Type B pancreatic cell (in vitro differentiated cells): ENCODE results near the gene TMSB4Y. TPM values are rescaled to one million over a fixed set of nuclear protein-coding genes. Genes with fewer than 3 reads are reported as not detected.

Experiments used
- DNase-seq: peaks from one replicate; pipeline ENCODE4 v3.0.0; 2021; ENCODE audit warnings: mixed read lengths; ENCODE audit not compliant: unreplicated experiment; ENCODE audit errors: extremely low spot score
- H3K27ac Mint-ChIP-seq: 2 replicates; pipeline ENCODE4 v1.8.0; 2021; ENCODE audit warnings: mild to moderate bottlenecking, mixed read lengths
- H3K27me3 Mint-ChIP-seq: 2 replicates; pipeline ENCODE4 v1.8.0; 2021; ENCODE audit warnings: mixed read lengths
- H3K36me3 Mint-ChIP-seq: 2 replicates; pipeline ENCODE4 v1.8.0; 2021; ENCODE audit warnings: mixed read lengths
- H3K4me1 Mint-ChIP-seq: one replicate; pipeline ENCODE4 v1.8.0; 2021; ENCODE audit warnings: mixed read lengths; ENCODE audit not compliant: unreplicated experiment
- H3K4me3 Mint-ChIP-seq: 2 replicates; pipeline ENCODE4 v1.8.0; 2021; ENCODE audit warnings: mild to moderate bottlenecking, mixed read lengths
- H3K9me3 Mint-ChIP-seq: 2 replicates; pipeline ENCODE4 v1.8.0; 2021; ENCODE audit warnings: mixed read lengths
- total RNA-seq: library from RNA; stranded (reverse); gene quantifications from 2 replicates; pipeline ENCODE4 v1.2.1, GENCODE V29; 2021; ENCODE audit warnings: low replicate concordance
- TF ChIP-seq, protein P1 (sequence below): fragments of 200-600 bp; sonication (generic); conservative IDR thresholded peaks from 2 replicates; pipeline ENCODE4 v1.5.0; 2021; ENCODE audit warnings: antibody characterized with exemption, mild to moderate bottlenecking

The TMSB4Y gene
- total RNA-seq, 1 donor from 2014 or later = not detected

DNA sequence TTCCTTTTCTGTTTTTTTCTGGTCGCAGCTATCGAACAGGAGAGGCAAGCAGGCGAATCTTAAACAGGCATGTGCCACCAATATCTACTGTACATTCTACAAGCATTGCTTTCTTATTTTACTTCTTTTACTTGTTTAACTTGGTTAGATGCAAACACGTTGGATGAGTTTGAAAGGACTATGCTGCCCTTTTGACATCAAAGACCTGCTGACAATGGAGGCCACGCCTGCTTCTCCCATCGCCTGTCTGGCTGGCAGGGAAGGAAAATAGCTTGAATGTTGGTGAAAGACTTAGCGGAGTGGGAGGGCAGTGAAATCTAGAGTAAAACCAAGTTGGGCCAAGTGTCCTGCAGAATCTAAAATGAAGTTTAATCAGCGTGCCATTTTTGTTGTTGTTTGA is 1.5 kb downstream of the TMSB4Y start:
- TF ChIP-seq, protein P1, sequence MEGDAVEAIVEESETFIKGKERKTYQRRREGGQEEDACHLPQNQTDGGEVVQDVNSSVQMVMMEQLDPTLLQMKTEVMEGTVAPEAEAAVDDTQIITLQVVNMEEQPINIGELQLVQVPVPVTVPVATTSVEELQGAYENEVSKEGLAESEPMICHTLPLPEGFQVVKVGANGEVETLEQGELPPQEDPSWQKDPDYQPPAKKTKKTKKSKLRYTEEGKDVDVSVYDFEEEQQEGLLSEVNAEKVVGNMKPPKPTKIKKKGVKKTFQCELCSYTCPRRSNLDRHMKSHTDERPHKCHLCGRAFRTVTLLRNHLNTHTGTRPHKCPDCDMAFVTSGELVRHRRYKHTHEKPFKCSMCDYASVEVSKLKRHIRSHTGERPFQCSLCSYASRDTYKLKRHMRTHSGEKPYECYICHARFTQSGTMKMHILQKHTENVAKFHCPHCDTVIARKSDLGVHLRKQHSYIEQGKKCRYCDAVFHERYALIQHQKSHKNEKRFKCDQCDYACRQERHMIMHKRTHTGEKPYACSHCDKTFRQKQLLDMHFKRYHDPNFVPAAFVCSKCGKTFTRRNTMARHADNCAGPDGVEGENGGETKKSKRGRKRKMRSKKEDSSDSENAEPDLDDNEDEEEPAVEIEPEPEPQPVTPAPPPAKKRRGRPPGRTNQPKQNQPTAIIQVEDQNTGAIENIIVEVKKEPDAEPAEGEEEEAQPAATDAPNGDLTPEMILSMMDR = no peak
- no peaks in the 10 kb centered on the region for H3K36me3 Mint-ChIP-seq
- no peaks in the 10 kb centered on the region for H3K9me3 Mint-ChIP-seq
- no peak overlapping the region for H3K4me3 Mint-ChIP-seq
- no peak for DNase-seq
- H3K27ac Mint-ChIP-seq = no peak overlapping the region
- H3K27me3 Mint-ChIP-seq = no peaks in the 10 kb centered on the region
- no peaks in the 10 kb centered on the region for H3K4me1 Mint-ChIP-seq

DNA sequence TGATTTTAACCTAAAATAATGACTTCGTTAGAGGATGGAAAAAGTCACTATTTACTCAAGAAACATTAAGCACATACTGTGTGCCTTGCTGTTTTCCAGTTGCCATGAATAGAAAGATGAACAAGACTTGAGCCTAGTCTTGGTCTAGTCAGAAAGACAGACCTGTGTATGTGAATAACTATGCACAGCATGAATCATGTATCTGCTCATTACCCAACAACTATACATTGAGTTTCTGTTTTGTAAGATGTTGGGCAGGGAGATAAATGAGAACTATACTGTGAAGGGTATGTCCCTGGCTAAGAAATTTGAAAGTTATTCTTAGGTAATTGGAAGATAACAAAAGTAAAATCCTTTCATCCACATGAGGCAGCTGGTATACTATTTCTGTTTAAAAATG is 4.3 kb downstream of the TMSB4Y start:
- no peaks in the 10 kb centered on the region for H3K4me1 Mint-ChIP-seq

DNA sequence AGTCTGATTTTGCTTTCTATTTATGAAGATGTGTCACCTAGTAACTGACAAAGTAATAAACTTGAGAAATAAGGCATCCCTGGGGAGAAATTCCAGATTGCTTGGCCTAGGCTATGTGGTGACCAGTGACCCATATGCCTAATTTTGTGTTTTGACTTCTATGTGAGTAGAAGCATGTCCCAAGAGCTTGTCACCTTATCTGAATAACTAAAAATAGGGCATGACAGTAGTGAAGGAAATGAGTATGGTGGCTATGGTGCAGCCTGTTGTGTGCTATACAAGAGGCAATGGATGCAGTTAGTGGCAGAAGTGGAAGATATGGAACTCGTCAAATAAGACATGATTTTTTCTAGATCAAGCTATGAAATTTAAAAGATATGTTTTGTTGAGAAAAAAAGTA is 15.3 kb downstream of the TMSB4Y start:
- no peak for DNase-seq
- Mint-ChIP-seq H3K27ac (no peak overlapping the region), H3K36me3 (no peaks in the 10 kb centered on the region), H3K4me3 (no peak overlapping the region), H3K27me3 (no peaks in the 10 kb centered on the region), H3K9me3 (no peaks in the 10 kb centered on the region), H3K4me1 (no peaks in the 10 kb centered on the region)
- TF ChIP-seq, protein P1 = no peak

More for the DNA sequence above, 4.3 kb downstream of the TMSB4Y start:
- no peak overlapping the region for H3K4me3 Mint-ChIP-seq
- H3K9me3 Mint-ChIP-seq = no peaks in the 10 kb centered on the region
- no peaks in the 10 kb centered on the region for H3K27me3 Mint-ChIP-seq
- TF ChIP-seq, protein P1 = no peak
- DNase-seq = no peak
- H3K27ac Mint-ChIP-seq = no peak overlapping the region
- no peaks in the 10 kb centered on the region for H3K36me3 Mint-ChIP-seq

DNA sequence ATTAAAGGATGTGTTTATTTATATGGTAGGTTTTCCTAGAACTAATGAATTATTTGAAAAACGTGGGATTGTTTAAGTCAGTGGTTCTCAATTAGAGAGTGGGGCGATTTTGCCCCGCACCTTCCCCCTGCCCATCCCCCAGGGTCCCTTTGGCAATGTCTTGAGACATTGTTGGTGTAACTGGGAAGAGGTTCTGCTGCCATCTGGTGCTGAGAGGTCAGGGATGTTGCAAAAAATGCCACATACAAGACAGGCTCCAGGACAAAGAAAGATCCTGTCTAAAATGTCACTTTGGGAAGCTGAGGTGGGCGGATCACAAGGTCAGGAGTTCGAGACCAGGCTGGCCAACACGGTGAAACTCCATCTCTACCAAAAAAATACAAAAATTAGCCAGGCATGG is 25.8 kb downstream of the TMSB4Y start:
- Mint-ChIP-seq H3K9me3 (no peaks in the 10 kb centered on the region), H3K27ac (no peak overlapping the region), H3K4me1 (no peaks in the 10 kb centered on the region), H3K36me3 (no peaks in the 10 kb centered on the region), H3K27me3 (no peaks in the 10 kb centered on the region), H3K4me3 (no peak overlapping the region)
- TF ChIP-seq, protein P1 = no peak
- DNase-seq = no peak

DNA sequence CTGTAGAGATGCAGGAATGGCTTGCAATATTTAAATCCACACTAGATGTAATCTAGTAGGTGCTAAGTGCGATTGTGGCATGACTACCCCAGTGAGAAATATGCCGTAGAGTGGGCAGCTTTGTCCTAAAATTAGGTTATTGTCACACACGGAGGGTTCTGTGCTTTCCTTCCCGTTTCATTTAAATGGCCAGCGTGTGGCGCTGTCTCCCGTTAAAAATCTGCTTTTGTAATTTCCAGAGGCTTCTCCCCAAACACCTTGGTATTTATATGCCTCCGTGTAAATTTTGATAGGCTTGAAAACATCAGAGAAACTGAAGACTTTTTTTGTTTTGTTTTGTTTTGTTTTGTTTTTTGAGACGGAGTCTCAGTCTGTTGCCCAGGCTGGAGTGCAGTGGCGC is 34.9 kb downstream of the TMSB4Y start:
- TF ChIP-seq, protein P1 = no peak
- no peak overlapping the region for H3K4me3 Mint-ChIP-seq
- DNase-seq = no peak
- H3K27me3 Mint-ChIP-seq = no peaks in the 10 kb centered on the region
- no peaks in the 10 kb centered on the region for H3K36me3 Mint-ChIP-seq
- no peak overlapping the region for H3K27ac Mint-ChIP-seq
- H3K9me3 Mint-ChIP-seq = no peaks in the 10 kb centered on the region
- no peaks in the 10 kb centered on the region for H3K4me1 Mint-ChIP-seq
